Natural killer cell (primary cell): ENCODE results near the gene MDGA2. TPM values are rescaled to one million over a fixed set of nuclear protein-coding genes. Genes with fewer than 3 reads are reported as not detected.

Experiments
- ATAC-seq, 3 donors: fragments of 150-1000 bp in 2 of 3; fragments of 200-7000 bp in 1 of 3; cut with Tn5 transposase; 1 replicate in 1 of 3; 2 replicates in 2 of 3; pipeline ENCODE4 v1.10.0; 2021; ENCODE audit warnings: mild to moderate bottlenecking in 2 of 3, moderate library complexity in 2 of 3
- DNase-seq, 2 donors: peaks; one replicate each; pipeline versions ENCODE4 v3.0.0 to v3.0.0-alpha.2; 2013 to 2021; ENCODE audit warnings: mixed read lengths in 1 of 2
- H3K27ac ChIP-seq: one replicate; pipeline ENCODE4 v1.5.1; 2013; ENCODE audit warnings: mild to moderate bottlenecking, low read length
- H3K27me3 ChIP-seq: one replicate; pipeline ENCODE4 v1.6.1; 2013; ENCODE audit warnings: low read length; ENCODE audit not compliant: control insufficient read depth, insufficient read depth
- H3K36me3 ChIP-seq: one replicate; pipeline ENCODE4 v1.6.1; 2013; ENCODE audit warnings: low read length; ENCODE audit not compliant: control insufficient read depth, insufficient read depth
- H3K4me1 ChIP-seq: one replicate; pipeline ENCODE4 v1.6.1; 2013; ENCODE audit warnings: low read length; ENCODE audit not compliant: control insufficient read depth, insufficient read depth
- H3K4me3 ChIP-seq: one replicate; pipeline ENCODE4 v1.5.1; 2013; ENCODE audit warnings: low read length
- H3K9me3 ChIP-seq: one replicate; pipeline ENCODE4 v1.6.1; 2013; ENCODE audit warnings: low read length; ENCODE audit not compliant: control insufficient read depth, insufficient read depth
- H3K27ac Mint-ChIP-seq, 2 donors: one replicate each; pipeline ENCODE4 v1.8.0; 2022; ENCODE audit warnings: mild to moderate bottlenecking in 2 of 2, mixed read lengths in 2 of 2, moderate library complexity in 1 of 2
- H3K27me3 Mint-ChIP-seq, 2 donors: one replicate each; pipeline ENCODE4 v1.8.0; 2022; ENCODE audit warnings: low read depth in 2 of 2, mixed read lengths in 2 of 2
- H3K36me3 Mint-ChIP-seq: one replicate; pipeline ENCODE4 v1.8.0; 2022; ENCODE audit warnings: mixed read lengths
- H3K4me1 Mint-ChIP-seq, 2 donors: one replicate each; pipeline ENCODE4 v1.8.0; 2022; ENCODE audit warnings: mixed read lengths in 2 of 2
- H3K4me3 Mint-ChIP-seq: one replicate; pipeline ENCODE4 v1.8.0; 2022; ENCODE audit warnings: mild to moderate bottlenecking, moderate library complexity, mixed read lengths
- H3K9me3 Mint-ChIP-seq, 2 donors: one replicate each; pipeline ENCODE4 v1.8.0; 2022; ENCODE audit warnings: mixed read lengths in 2 of 2
- WGBS: methylation state at CpG from one replicate; pipeline ENCODE4 v1.1.7; 2013; ENCODE audit warnings: missing lambda C conversion rate; ENCODE audit not compliant: insufficient coverage; 5-methylcytosine and 5-hydroxymethylcytosine counted together
- intact Hi-C: fragments of 100-400 bp; cut with micrococcal nuclease; formaldehyde crosslinking; loops from one replicate; pipeline ENCODE4 v1.14.2; 2022
- total RNA-seq, 4 donors: library from RNA; stranded (reverse); fragments of 120-200 nt in 1 of 4; gene quantifications; one replicate each; pipeline versions ENCODE4 v1.2.3 to v1.2.4, GENCODE V29; 2013 to 2022
- TF ChIP-seq, protein P1 (sequence below): fragments of 200-600 bp; IDR thresholded peaks from one replicate; pipeline ENCODE4 v1.8.0; 2022; ENCODE audit warnings: antibody characterized with exemption

Gene MDGA2
- total RNA-seq, 3 donors from 2014 or later (not counting 1 experiment from before 2014, with no cell fraction given) = not detected

DNA sequence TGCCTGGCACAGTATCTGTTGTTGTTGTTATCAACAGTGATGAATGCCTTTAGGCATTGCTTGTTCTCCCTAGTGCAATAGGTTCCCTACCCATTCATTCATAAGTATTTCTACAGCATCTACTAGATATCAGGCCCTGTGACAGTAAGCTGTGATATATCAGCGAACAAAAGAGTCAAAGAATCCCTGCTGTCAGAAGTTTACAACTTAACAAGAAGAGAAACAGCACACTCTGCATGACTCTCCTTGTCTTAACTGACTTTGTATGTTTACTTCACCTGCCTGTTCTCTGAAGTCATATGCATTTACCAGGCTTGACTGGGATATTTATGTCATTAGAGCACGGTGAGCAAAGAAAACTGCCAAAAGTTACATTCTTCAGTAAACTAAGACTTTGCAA is 571.6 kb downstream of the MDGA2 start:
- H3K27me3 ChIP-seq = no peaks in the 10 kb centered on the region
- peaks cover 4% of the 10 kb centered on the region for H3K9me3 ChIP-seq
- H3K27me3 Mint-ChIP-seq = no peaks in the 10 kb centered on the region
- ATAC-seq (no peak), DNase-seq (no peak)
- TF ChIP-seq, protein P1, sequence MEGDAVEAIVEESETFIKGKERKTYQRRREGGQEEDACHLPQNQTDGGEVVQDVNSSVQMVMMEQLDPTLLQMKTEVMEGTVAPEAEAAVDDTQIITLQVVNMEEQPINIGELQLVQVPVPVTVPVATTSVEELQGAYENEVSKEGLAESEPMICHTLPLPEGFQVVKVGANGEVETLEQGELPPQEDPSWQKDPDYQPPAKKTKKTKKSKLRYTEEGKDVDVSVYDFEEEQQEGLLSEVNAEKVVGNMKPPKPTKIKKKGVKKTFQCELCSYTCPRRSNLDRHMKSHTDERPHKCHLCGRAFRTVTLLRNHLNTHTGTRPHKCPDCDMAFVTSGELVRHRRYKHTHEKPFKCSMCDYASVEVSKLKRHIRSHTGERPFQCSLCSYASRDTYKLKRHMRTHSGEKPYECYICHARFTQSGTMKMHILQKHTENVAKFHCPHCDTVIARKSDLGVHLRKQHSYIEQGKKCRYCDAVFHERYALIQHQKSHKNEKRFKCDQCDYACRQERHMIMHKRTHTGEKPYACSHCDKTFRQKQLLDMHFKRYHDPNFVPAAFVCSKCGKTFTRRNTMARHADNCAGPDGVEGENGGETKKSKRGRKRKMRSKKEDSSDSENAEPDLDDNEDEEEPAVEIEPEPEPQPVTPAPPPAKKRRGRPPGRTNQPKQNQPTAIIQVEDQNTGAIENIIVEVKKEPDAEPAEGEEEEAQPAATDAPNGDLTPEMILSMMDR = no peak
- H3K36me3 Mint-ChIP-seq = no peaks in the 10 kb centered on the region
- intact Hi-C loops = no loop called here
- no peaks in the 10 kb centered on the region for H3K4me1 Mint-ChIP-seq
- H3K4me3 ChIP-seq = no peak overlapping the region
- no peaks in the 10 kb centered on the region for H3K4me1 ChIP-seq
- H3K4me3 Mint-ChIP-seq = no peak overlapping the region
- WGBS = 87% methylated on average over 2 of the region's 2 CpGs
- H3K27ac Mint-ChIP-seq = no peak overlapping the region
- H3K27ac ChIP-seq = no peak overlapping the region
- no peaks in the 10 kb centered on the region for H3K36me3 ChIP-seq
- H3K9me3 Mint-ChIP-seq = peaks cover 18 to 19% of the 10 kb centered on the region in 2 donors

DNA sequence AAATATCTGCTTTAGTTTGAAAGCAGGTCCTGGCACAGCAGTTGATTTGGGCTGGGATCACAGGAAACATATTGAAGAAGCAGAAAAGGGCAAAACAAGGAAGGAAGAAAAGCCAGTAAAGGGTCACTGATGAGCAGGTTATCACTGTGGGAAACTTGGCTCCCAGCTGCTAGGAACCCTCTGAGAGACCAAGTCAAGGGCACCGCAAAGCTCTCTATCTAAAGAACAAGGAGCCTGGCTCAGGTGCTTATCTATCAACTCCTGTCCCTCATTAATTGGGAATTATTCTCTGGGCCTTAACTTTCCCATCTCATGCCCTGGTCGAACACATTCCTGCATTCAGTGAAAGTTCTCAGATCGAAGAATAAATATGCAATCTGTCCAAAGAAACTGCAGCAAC is 572.9 kb downstream of the MDGA2 start:
- Mint-ChIP-seq H3K4me1 (no peaks in the 10 kb centered on the region), H3K9me3 (peaks cover 16 to 19% of the 10 kb centered on the region in 2 donors), H3K27ac (no peak overlapping the region), H3K36me3 (no peaks in the 10 kb centered on the region), H3K27me3 (no peaks in the 10 kb centered on the region), H3K4me3 (no peak overlapping the region)
- H3K27ac ChIP-seq = no peak overlapping the region
- H3K4me3 ChIP-seq = no peak overlapping the region
- no peak for DNase-seq
- no peaks in the 10 kb centered on the region for H3K27me3 ChIP-seq
- no peaks in the 10 kb centered on the region for H3K4me1 ChIP-seq
- peaks cover 4% of the 10 kb centered on the region for H3K9me3 ChIP-seq
- no peaks in the 10 kb centered on the region for H3K36me3 ChIP-seq
- intact Hi-C loops = no loop called here
- TF ChIP-seq, protein P1 = no peak
- WGBS = 41% methylated on average over 3 of the region's 3 CpGs
- no peak for ATAC-seq

DNA sequence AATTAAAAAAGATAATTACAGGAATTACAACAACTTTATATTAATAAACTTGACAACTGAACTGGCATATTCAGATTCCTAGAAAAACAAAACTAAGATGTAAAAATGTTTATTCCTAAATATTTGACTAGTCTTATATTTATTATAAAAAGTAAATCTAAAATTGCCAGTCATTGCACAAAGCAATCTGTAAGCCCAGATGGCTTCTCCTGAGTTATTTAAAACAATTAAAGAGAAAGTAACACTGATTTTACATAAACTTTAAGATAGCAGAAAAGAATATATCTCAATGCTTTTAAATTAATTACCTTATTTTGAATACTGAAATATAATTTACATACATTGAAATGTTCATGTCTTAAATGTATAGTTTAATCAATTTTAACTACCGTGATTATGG is 589.7 kb downstream of the MDGA2 start:
- intact Hi-C loops = no loop called here
- Mint-ChIP-seq H3K9me3 (peaks cover 6 to 14% of the 10 kb centered on the region in 2 donors), H3K36me3 (peaks cover 6% of the 10 kb centered on the region), H3K27me3 (no peaks in the 10 kb centered on the region), H3K4me3 (no peak overlapping the region), H3K27ac (no peak overlapping the region), H3K4me1 (no peaks in the 10 kb centered on the region)
- H3K27ac ChIP-seq = no peak overlapping the region
- H3K36me3 ChIP-seq = no peaks in the 10 kb centered on the region
- no peak overlapping the region for H3K4me3 ChIP-seq
- no peak for DNase-seq
- H3K4me1 ChIP-seq = no peaks in the 10 kb centered on the region
- H3K9me3 ChIP-seq = no peaks in the 10 kb centered on the region
- TF ChIP-seq, protein P1 = no peak
- no peak for ATAC-seq
- WGBS = no CpG with 5 or more reads among the region's 1 CpG
- H3K27me3 ChIP-seq = no peaks in the 10 kb centered on the region

DNA sequence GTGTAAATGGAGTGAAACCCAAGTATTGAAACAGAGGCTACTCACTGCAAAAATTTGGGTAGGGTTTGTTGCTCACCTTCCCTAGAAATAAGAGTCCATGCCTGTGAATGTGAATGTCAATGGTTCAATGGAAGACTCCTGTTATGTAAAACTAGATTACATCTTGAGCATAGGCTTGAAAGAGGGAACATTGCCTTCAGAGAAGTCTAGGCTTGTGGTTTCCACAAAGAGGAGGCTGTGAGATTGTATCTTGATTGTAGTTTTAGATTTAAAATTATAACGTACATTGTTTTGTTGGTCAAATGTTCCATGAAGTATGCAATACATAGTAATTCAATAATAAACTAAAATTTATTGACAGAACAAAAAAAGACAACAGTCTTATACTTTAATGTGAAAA is 610.1 kb downstream of the MDGA2 start:
- Histone ChIP-seq H3K27ac (no peak overlapping the region), H3K4me1 (no peaks in the 10 kb centered on the region), H3K9me3 (peaks cover 4% of the 10 kb centered on the region), H3K36me3 (no peaks in the 10 kb centered on the region), H3K4me3 (no peak overlapping the region), H3K27me3 (no peaks in the 10 kb centered on the region)
- H3K27me3 Mint-ChIP-seq = no peaks in the 10 kb centered on the region
- DNase-seq (no peak), ATAC-seq (no peak)
- no peaks in the 10 kb centered on the region for H3K4me1 Mint-ChIP-seq
- H3K9me3 Mint-ChIP-seq = peaks cover 15% of the 10 kb centered on the region in 2 donors
- peaks cover 8% of the 10 kb centered on the region for H3K36me3 Mint-ChIP-seq
- H3K4me3 Mint-ChIP-seq = no peak overlapping the region
- H3K27ac Mint-ChIP-seq = no peak overlapping the region
- intact Hi-C loops = no loop called here
- no CpG with 5 or more reads among the region's 1 CpG for WGBS
- TF ChIP-seq, protein P1 = no peak
